HG03066 (cell line): ENCODE data around the gene TBX4.
"Not testable (repeated sequence)": the region's sequence is repeated elsewhere in the genome, so short reads cannot be mapped to it uniquely, and the experiment has no call there.

Experiments used
- ATAC-seq: cut with Tn5 transposase; IDR thresholded peaks from one replicate; pipeline ENCODE4 v1.9.1; 2021; ENCODE audit warnings: low read depth; ENCODE audit not compliant: unreplicated experiment

The TBX4 gene

GRCh38 chr17:61517843-61518606 lies 65.8 kb downstream of the TBX4 start:
- no peak for ATAC-seq

GRCh38 chr17:61519139-61519538 lies 66.9 kb downstream of the TBX4 start:
- ATAC-seq, result no peak

GRCh38 chr17:61519754-61520440 lies 67.7 kb downstream of the TBX4 start:
- no peak for ATAC-seq

- ATAC-seq, result no peak
Observed at GRCh38 chr17:61520897-61521296, 68.7 kb downstream of the TBX4 start.

- ATAC-seq, result no peak
Observed at GRCh38 chr17:61522088-61522487, 69.9 kb downstream of the TBX4 start.

- ATAC-seq, result no peak
Observed at GRCh38 chr17:61524319-61524718, 72.1 kb downstream of the TBX4 start.

GRCh38 chr17:61527441-61527840 lies 75.2 kb downstream of the TBX4 start:
- not testable (repeated sequence) for ATAC-seq

GRCh38 chr17:61528171-61528570 lies 75.9 kb downstream of the TBX4 start:
- no peak for ATAC-seq

GRCh38 chr17:61531223-61531622 lies 79.0 kb downstream of the TBX4 start:
- ATAC-seq, result no peak

GRCh38 chr17:61532826-61533225 lies 80.6 kb downstream of the TBX4 start:
- no peak for ATAC-seq

- ATAC-seq, result no peak
Observed at GRCh38 chr17:61533797-61534196, 81.6 kb downstream of the TBX4 start.

- ATAC-seq, result no peak
Observed at GRCh38 chr17:61534414-61534813, 82.2 kb downstream of the TBX4 start.
